PFSK-1 (cell line): ENCODE results near the gene CLEC2A.

ENCODE experiments used
- POLR2AphosphoS5 ChIP-seq: IDR thresholded peaks from 2 replicates; pipeline ENCODE4 v1.6.1; 2012; ENCODE audit warnings: low read depth, mild to moderate bottlenecking, control low read depth, low read length, moderate library complexity
- SIN3A ChIP-seq: IDR thresholded peaks from 2 replicates; pipeline ENCODE4 v1.6.1; 2012; ENCODE audit warnings: mild to moderate bottlenecking, low read length, moderate library complexity, borderline replicate concordance; ENCODE audit not compliant: insufficient read depth
- TAF1 ChIP-seq: IDR thresholded peaks from 2 replicates; pipeline ENCODE4 v1.6.1; 2012; ENCODE audit warnings: low read length, control low read depth, borderline replicate concordance; ENCODE audit not compliant: insufficient read depth
- TF ChIP-seq, protein P1 (sequence below), 2 experiments: IDR thresholded peaks; 2 replicates each; pipeline versions ENCODE4 v1.6.1 to v1.8.0; 2011 to 2012; ENCODE audit warnings: low read depth in 2 of 2, low read length in 2 of 2, control low read depth in 1 of 2, inconsistent platforms in 1 of 2, mild to moderate bottlenecking in 1 of 2, moderate library complexity in 1 of 2; ENCODE audit not compliant: insufficient read depth in 1 of 2

DNA sequence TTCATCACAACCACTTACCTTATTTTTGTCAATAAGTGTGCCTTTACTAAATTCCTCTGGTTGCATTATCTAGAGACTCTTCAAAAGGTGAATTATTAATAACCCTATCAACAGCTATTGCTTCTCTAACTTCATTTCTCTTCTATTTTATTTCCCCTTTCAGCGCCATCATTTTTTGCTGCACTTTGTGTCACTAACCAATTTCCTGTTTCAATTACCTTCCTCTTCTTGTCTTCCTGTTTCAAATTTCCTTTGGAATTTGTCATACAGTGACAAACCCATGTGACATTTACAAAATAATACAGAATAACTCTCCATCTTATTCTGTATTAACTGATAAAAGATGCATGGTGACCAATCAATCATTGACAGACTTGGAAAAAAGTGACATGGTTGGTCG lies 12.2 kb upstream of the CLEC2A start:
- TF ChIP-seq POLR2AphosphoS5 (no peak), TAF1 (no peak), SIN3A (no peak)
- TF ChIP-seq, protein P1, sequence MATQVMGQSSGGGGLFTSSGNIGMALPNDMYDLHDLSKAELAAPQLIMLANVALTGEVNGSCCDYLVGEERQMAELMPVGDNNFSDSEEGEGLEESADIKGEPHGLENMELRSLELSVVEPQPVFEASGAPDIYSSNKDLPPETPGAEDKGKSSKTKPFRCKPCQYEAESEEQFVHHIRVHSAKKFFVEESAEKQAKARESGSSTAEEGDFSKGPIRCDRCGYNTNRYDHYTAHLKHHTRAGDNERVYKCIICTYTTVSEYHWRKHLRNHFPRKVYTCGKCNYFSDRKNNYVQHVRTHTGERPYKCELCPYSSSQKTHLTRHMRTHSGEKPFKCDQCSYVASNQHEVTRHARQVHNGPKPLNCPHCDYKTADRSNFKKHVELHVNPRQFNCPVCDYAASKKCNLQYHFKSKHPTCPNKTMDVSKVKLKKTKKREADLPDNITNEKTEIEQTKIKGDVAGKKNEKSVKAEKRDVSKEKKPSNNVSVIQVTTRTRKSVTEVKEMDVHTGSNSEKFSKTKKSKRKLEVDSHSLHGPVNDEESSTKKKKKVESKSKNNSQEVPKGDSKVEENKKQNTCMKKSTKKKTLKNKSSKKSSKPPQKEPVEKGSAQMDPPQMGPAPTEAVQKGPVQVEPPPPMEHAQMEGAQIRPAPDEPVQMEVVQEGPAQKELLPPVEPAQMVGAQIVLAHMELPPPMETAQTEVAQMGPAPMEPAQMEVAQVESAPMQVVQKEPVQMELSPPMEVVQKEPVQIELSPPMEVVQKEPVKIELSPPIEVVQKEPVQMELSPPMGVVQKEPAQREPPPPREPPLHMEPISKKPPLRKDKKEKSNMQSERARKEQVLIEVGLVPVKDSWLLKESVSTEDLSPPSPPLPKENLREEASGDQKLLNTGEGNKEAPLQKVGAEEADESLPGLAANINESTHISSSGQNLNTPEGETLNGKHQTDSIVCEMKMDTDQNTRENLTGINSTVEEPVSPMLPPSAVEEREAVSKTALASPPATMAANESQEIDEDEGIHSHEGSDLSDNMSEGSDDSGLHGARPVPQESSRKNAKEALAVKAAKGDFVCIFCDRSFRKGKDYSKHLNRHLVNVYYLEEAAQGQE (IDR thresholded peaks at IDR 0.05; ENCODE audit: insufficient read depth in 1 of 2, low read depth in 2 of 2, low read length in 2 of 2): no peak
